HFFc6 (cell line): Measurements from ENCODE around the gene C3orf33. TPM values are rescaled to one million over a fixed set of nuclear protein-coding genes. Genes with fewer than 3 reads are reported as not detected.

Experiments
- DNase-seq: peaks from one replicate; pipeline ENCODE4 v3.0.0-alpha.2; 2018
- H3K27ac Mint-ChIP-seq: 2 replicates; pipeline ENCODE4 v1.8.0; 2020; ENCODE audit warnings: mild to moderate bottlenecking, mixed read lengths
- H3K27me3 Mint-ChIP-seq: 2 replicates; pipeline ENCODE4 v1.8.0; 2021; ENCODE audit warnings: mild to moderate bottlenecking, moderate library complexity, mixed read lengths; ENCODE audit not compliant: insufficient read depth
- H3K36me3 Mint-ChIP-seq: 2 replicates; pipeline ENCODE4 v1.8.0; 2021; ENCODE audit warnings: low read depth, mixed read lengths
- H3K4me1 Mint-ChIP-seq: 2 replicates; pipeline ENCODE4 v1.8.0; 2020; ENCODE audit warnings: low read depth, mixed read lengths
- H3K4me3 Mint-ChIP-seq: 2 replicates; pipeline ENCODE4 v1.8.0; 2020; ENCODE audit warnings: mild to moderate bottlenecking, moderate library complexity, mixed read lengths
- H3K9me3 Mint-ChIP-seq: 2 replicates; pipeline ENCODE4 v1.8.0; 2020; ENCODE audit warnings: mild to moderate bottlenecking, mixed read lengths
- CTCF ChIP-seq: fragments of 200-600 bp; sonication (generic); IDR thresholded peaks from 2 replicates; pipeline ENCODE4 v1.5.0; 2021; ENCODE audit warnings: antibody characterized with exemption, mild to moderate bottlenecking
- total RNA-seq, 6 experiments: library from RNA; stranded (reverse); fragmentation: NEBNext Ultra II Directional; extraction: Animal tissue kit (Norgen Biotek cat#: 25700); gene quantifications; 2 replicates in 1 of 6; 3 replicates in 5 of 6; pipeline ENCODE4 v1.2.3, GENCODE V29; 2021

C3orf33 gene
- total RNA-seq, 6 experiments from 2014 or later, result 3.3 to 4.5 (median 3.6) TPM

DNA sequence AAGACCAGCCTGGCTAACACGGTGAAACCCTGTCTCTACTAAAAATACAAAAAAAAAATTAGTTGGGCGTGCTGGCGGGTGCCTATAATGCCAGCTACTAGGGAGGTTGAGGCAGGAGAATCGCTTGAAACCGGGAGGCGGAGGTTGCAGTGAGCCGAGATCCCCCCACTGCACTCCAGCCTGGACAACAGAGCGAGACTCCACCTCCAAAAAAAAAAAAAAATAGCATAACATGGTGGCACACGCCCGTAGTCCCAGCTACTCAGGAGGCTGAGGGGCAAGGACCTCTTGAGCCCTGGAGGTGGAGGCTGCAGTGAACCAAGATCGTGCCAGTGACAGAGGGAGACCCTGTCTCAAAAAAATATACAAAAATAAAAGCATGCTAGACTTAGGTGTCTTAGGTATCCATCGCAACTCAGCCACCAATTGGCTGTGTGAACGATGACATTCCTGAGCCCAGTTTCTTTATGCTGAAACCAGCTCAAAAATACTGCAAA lies 67.5 kb downstream of the C3orf33 start:
- Mint-ChIP-seq H3K27me3 (peaks cover 12% of the 10 kb centered on the region), H3K4me1 (peaks cover 2% of the 10 kb centered on the region), H3K36me3 (no peaks in the 10 kb centered on the region), H3K27ac (no peak overlapping the region), H3K4me3 (no peak overlapping the region), H3K9me3 (no peaks in the 10 kb centered on the region)
- TF ChIP-seq CTCF, result no peak
- no peak for DNase-seq

DNA sequence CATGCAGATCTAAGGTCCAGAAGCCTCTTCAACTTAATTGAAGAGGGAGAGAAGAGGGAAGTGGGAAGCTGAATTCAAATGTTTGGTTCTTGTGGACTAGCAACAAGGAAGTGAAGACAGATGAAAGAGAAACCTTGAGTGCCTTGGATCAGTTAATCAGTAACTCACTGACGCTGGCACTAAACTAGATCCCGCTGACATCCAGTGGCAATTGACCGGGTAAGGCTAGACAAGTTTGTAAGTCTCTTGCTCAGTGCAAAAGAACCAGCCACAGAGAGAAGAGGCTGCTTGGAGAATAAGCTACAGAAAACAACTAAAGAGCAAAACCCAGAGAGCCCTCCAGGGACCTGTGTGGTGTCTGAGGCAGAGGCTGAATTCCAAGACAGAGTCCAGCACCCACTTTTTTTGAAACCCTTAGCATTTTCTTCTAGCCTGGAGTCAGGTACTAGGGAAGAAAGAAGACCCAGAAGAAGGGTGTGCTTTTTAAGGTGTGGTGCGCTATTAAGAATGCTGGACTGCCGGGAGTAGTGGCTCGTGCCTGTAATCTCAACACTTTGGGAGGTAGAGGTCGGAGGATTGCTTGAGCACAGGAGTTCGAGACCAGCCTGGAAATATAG lies 68.1 kb downstream of the C3orf33 start:
- no peak for DNase-seq
- no peak for TF ChIP-seq CTCF
- H3K27me3 Mint-ChIP-seq, result peaks cover 12% of the 10 kb centered on the region
- no peaks in the 10 kb centered on the region for H3K9me3 Mint-ChIP-seq
- H3K4me1 Mint-ChIP-seq, result no peaks in the 10 kb centered on the region; the same call in 1 of the 2 replicates
- no peak overlapping the region for H3K27ac Mint-ChIP-seq
- H3K36me3 Mint-ChIP-seq, result no peaks in the 10 kb centered on the region
- no peak overlapping the region for H3K4me3 Mint-ChIP-seq

- no peaks in the 10 kb centered on the region; the same call in 1 of the 2 replicates for H3K4me1 Mint-ChIP-seq
- H3K36me3 Mint-ChIP-seq, result no peaks in the 10 kb centered on the region
- no peak for DNase-seq
- H3K4me3 Mint-ChIP-seq, result no peak overlapping the region
- no peaks in the 10 kb centered on the region for H3K9me3 Mint-ChIP-seq
- no peak overlapping the region for H3K27ac Mint-ChIP-seq
- TF ChIP-seq CTCF, result no peak
- H3K27me3 Mint-ChIP-seq, result peaks cover 7% of the 10 kb centered on the region; the same call in 1 of the 2 replicates
These were observed 69.7 kb downstream of the C3orf33 start for GRCh38 chr3:155736381-155736780.

DNA sequence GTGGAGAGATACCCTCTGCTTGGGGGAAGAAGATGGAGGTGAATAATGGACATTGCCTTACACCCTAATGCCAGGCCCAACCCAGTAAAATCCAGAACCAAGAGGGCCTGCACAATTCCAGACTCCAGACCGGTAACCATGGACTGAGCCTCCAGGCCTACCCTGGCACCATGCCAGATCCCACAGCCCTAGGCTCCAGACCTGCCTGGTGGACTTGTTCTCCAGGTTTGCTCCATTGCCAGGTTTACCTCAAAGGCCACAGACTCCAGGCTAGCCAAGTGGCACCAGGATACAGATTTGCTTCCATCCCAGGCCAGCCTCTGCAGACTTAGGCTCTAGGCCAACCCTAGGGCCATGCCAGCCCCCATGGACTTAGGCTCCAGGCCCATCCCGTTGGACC lies 75.2 kb downstream of the C3orf33 start:
- Mint-ChIP-seq H3K36me3 (no peaks in the 10 kb centered on the region), H3K27me3 (no peaks in the 10 kb centered on the region; the same call in none of the 2 replicates), H3K9me3 (no peaks in the 10 kb centered on the region), H3K4me1 (no peaks in the 10 kb centered on the region), H3K4me3 (no peak overlapping the region), H3K27ac (no peak overlapping the region)
- TF ChIP-seq CTCF, result no peak
- DNase-seq, result no peak

GRCh38 chr3:155727836-155728235 lies 78.2 kb downstream of the C3orf33 start:
- Mint-ChIP-seq H3K27me3 (peaks cover 2% of the 10 kb centered on the region), H3K9me3 (no peaks in the 10 kb centered on the region), H3K4me3 (no peak overlapping the region), H3K36me3 (no peaks in the 10 kb centered on the region), H3K27ac (no peak overlapping the region), H3K4me1 (no peaks in the 10 kb centered on the region)
- DNase-seq, result no peak
- TF ChIP-seq CTCF, result no peak
